ENCODE results near the gene CPA2.

GRCh38 chr7:130292682-130293257 lies 26.1 kb downstream of the CPA2 start, which contains the start of gene CPA4:
- TF ChIP-seq CTCF (IDR thresholded peaks at IDR 0.05 in 4 of 5, conservative IDR thresholded peaks at IDR 0.05 in 1 of 5): no peak
- no peak for TF ChIP-seq POLR2A (IDR thresholded peaks at IDR 0.05)

All from gastrocnemius medialis (tissue), 4 donors.